Stimulated activated naive CD4-positive, alpha-beta T cell treated with Interleukin-2 at 50 U/mL for 16 hours (primary cell): ENCODE results near the gene BNIP5.

Source experiments
- DNase-seq: peaks from one replicate; lab custom pipeline; 2025; lab: John Stamatoyannopoulos, UW

BNIP5 gene

DNA sequence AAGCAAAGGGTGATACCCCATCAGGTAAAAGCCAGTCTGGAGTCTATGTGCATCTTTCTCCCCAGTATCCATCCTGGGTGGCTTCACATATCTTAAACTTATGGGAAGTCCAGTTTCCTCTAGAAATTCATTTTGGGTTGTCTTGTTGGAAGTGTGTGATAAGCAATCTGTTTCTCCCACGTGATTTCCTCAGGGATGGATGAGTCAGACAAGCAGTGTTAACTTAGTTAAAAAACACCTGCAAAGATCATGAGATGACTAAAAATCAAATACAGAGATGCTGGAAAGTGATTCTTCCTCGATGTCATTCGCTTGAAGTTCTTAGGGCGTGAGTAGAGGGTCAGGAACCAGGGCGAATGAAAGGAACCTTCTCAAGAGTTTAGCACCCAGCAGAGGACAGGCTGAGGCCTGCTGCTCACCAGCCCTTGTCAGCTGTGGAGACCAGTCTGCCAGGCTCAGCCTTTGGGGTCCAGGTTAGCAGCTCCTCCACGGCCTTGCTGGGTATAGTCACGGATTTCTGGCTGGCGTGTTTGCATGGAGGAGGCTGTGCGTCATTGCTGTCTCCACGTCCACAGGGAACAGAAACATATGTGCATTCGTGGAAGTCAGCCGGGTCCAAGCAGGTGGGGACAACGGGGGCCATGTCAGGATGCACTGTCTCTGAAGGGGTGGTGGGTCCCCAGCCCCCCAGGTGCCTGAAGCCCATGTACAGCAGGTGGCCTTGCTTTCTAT is 69.6 kb downstream of the BNIP5 start:
- no peak for DNase-seq
